ENCODE data around the gene DNAAF5.
A peak's percentile ranks its signal among the peaks of the same experiment; 100 is the strongest.

The DNAAF5 gene

DNA sequence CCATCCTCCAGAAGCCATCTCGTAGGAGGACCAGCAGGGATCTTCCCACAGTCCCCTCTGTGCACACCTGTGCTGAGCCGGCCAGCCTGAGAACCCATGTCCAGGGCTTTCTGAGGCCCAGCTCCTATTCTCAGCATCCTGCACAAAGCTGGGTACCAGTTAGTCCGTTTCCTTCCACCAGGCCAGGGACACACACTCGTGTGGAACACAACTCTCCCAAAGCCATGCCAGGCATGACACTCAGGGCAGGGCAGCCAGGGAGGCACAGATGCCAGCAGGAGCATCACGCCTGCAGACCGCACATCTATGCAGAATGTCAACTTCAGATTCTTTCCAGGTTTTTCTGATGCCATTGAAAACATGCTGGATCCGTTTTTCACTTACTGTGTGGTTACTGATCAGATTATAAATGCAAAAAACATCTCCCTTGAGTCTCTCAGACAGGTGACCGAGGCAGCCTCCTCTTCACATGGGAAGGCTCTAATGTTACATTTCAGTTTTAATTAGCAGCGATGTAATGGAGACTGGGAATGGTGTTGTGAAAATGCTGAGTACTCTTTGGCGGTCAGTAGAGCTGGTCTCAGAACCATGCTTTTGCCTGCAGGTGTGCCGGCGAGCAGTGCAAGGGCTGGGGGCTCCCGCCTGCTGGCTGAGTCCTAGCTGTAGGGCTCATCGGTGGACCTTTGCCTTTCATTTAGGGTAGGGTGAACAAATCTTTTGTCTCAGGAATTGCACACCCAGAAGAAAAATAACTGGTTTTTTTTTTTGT is 102.5 kb downstream of the DNAAF5 start:
- H3K4me1 ChIP-seq (ENCODE audit: insufficient read depth, low read length, poor library complexity, severe bottlenecking): peaks cover 23% of the 10 kb centered on the region
- H3K9me3 ChIP-seq (ENCODE audit: insufficient read depth, low read depth, low read length): no peaks in the 10 kb centered on the region
- H3F3A ChIP-seq (ENCODE audit: low read depth): peaks cover 3% of the 10 kb centered on the region; the same call in 1 of the 2 replicates
- no peaks in the 10 kb centered on the region for H3K9me2 ChIP-seq (replicated peaks; ENCODE audit: low read depth, low read length)
- H2AFZ ChIP-seq (ENCODE audit: low read length): no peak overlapping the region
- no peak overlapping the region for H3K9ac ChIP-seq (ENCODE audit: low read depth, low read length, poor library complexity, severe bottlenecking)
- H3K36me3 ChIP-seq (ENCODE audit: insufficient read depth, low read length): peaks cover 9% of the 10 kb centered on the region; the same call in 1 of the 2 replicates
- H3K79me2 ChIP-seq (ENCODE audit: insufficient read depth, low read length): peaks cover 80% of the 10 kb centered on the region
- TF ChIP-seq CTCF (conservative IDR thresholded peaks at IDR 0.05; ENCODE audit: low read length) (no peak), EZH2phosphoT487 (IDR thresholded peaks at IDR 0.05; ENCODE audit: borderline replicate concordance) (no peak)
- H3K4me3 ChIP-seq (ENCODE audit: low read length, poor library complexity, severe bottlenecking): no peak overlapping the region
- no peak overlapping the region for H3K4me2 ChIP-seq (ENCODE audit: low read depth, low read length, poor library complexity, severe bottlenecking)
- peaks cover 26% of the 10 kb centered on the region for H4K20me1 ChIP-seq (ENCODE audit: insufficient read depth, low read length, poor library complexity, severe bottlenecking)
- no peaks in the 10 kb centered on the region for H3K27me3 ChIP-seq (ENCODE audit: insufficient read depth, low read length, poor library complexity, severe bottlenecking)

GRCh38 chr7:830069-830468 is 103.6 kb downstream of the DNAAF5 start:
- H3K27me3 ChIP-seq (ENCODE audit: insufficient read depth, low read length, poor library complexity, severe bottlenecking): no peaks in the 10 kb centered on the region
- H3K9ac ChIP-seq (ENCODE audit: low read depth, low read length, poor library complexity, severe bottlenecking): no peak overlapping the region
- no peak overlapping the region for H2AFZ ChIP-seq (ENCODE audit: low read length)
- H3K4me2 ChIP-seq (ENCODE audit: low read depth, low read length, poor library complexity, severe bottlenecking): no peak overlapping the region
- H3K4me3 ChIP-seq (ENCODE audit: low read length, poor library complexity, severe bottlenecking): no peak overlapping the region
- TF ChIP-seq CTCF (conservative IDR thresholded peaks at IDR 0.05; ENCODE audit: low read length): no peak
- no peak for TF ChIP-seq EZH2phosphoT487 (IDR thresholded peaks at IDR 0.05; ENCODE audit: borderline replicate concordance)
- peaks cover 3% of the 10 kb centered on the region; the same call in 1 of the 2 replicates for H3F3A ChIP-seq (ENCODE audit: low read depth)
- peaks cover 81% of the 10 kb centered on the region for H3K79me2 ChIP-seq (ENCODE audit: insufficient read depth, low read length)
- peaks cover 18% of the 10 kb centered on the region for H3K4me1 ChIP-seq (ENCODE audit: insufficient read depth, low read length, poor library complexity, severe bottlenecking)
- H3K9me3 ChIP-seq (ENCODE audit: insufficient read depth, low read depth, low read length): no peaks in the 10 kb centered on the region
- peaks cover 26% of the 10 kb centered on the region for H4K20me1 ChIP-seq (ENCODE audit: insufficient read depth, low read length, poor library complexity, severe bottlenecking)
- peaks cover 9% of the 10 kb centered on the region; the same call in 1 of the 2 replicates for H3K36me3 ChIP-seq (ENCODE audit: insufficient read depth, low read length)
- no peaks in the 10 kb centered on the region for H3K9me2 ChIP-seq (replicated peaks; ENCODE audit: low read depth, low read length)

GRCh38 chr7:831596-832166 is 105.2 kb downstream of the DNAAF5 start:
- H3K4me2 ChIP-seq (ENCODE audit: low read depth, low read length, poor library complexity, severe bottlenecking): peak overlapping the region; percentile 69
- H3K9ac ChIP-seq (ENCODE audit: low read depth, low read length, poor library complexity, severe bottlenecking): peak overlapping the region; percentile 24
- no peak for TF ChIP-seq CTCF (conservative IDR thresholded peaks at IDR 0.05; ENCODE audit: low read length)
- no peak for TF ChIP-seq EZH2phosphoT487 (IDR thresholded peaks at IDR 0.05; ENCODE audit: borderline replicate concordance)
- no peaks in the 10 kb centered on the region for H3K9me2 ChIP-seq (replicated peaks; ENCODE audit: low read depth, low read length)
- no peaks in the 10 kb centered on the region for H3K27me3 ChIP-seq (ENCODE audit: insufficient read depth, low read length, poor library complexity, severe bottlenecking)
- peaks cover 3% of the 10 kb centered on the region; the same call in 1 of the 2 replicates for H3K36me3 ChIP-seq (ENCODE audit: insufficient read depth, low read length)
- H3K4me3 ChIP-seq (ENCODE audit: low read length, poor library complexity, severe bottlenecking): peak overlapping the region; percentile 48
- peaks cover 15% of the 10 kb centered on the region for H3K4me1 ChIP-seq (ENCODE audit: insufficient read depth, low read length, poor library complexity, severe bottlenecking)
- H3K9me3 ChIP-seq (ENCODE audit: insufficient read depth, low read depth, low read length): no peaks in the 10 kb centered on the region
- H3K79me2 ChIP-seq (ENCODE audit: insufficient read depth, low read length): peaks cover 85% of the 10 kb centered on the region
- H4K20me1 ChIP-seq (ENCODE audit: insufficient read depth, low read length, poor library complexity, severe bottlenecking): peaks cover 26% of the 10 kb centered on the region
- H3F3A ChIP-seq (ENCODE audit: low read depth): peaks cover 3% of the 10 kb centered on the region; the same call in 1 of the 2 replicates
- H2AFZ ChIP-seq (ENCODE audit: low read length): no peak overlapping the region
